Measurements from ENCODE around the gene P2RY2.
"Not testable (repeated sequence)": the region's sequence is repeated elsewhere in the genome, so short reads cannot be mapped to it uniquely, and the experiment has no call there.

The P2RY2 gene

GRCh38 chr11:73186886-73187285 is 31.2 kb upstream of the P2RY2 start:
- in situ Hi-C loops (cut with MboI; ENCODE audit: low sequenced_read_pairs) = loop anchor here (5.0 kb wide), 1 partner anchor 55 kb away; no protein-coding TSS in a partner anchor

DNA sequence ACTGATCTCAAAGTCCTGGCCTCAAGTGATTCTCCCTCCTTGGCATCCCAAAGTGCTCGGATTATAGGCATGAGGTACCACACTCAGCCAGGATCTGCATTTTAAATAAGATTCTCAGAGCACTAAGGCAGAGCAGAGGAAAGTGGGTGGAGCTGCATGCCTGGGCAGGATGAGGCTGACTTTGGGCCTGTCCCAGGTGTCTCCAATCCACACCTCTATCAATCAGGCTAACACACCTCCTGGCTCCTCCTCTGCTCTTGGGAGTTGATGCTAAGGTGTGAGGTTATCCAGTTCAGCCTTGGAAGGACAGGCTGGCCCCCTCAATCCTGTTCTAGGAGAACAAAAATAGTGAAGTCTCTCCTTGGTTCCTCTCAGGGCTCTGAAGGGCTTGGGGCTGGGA is 30.2 kb upstream of the P2RY2 start:
- in situ Hi-C loops (cut with MboI; ENCODE audit: low sequenced_read_pairs) = loop anchor here (5.0 kb wide), 1 partner anchor 54 kb away; no protein-coding TSS in a partner anchor

DNA sequence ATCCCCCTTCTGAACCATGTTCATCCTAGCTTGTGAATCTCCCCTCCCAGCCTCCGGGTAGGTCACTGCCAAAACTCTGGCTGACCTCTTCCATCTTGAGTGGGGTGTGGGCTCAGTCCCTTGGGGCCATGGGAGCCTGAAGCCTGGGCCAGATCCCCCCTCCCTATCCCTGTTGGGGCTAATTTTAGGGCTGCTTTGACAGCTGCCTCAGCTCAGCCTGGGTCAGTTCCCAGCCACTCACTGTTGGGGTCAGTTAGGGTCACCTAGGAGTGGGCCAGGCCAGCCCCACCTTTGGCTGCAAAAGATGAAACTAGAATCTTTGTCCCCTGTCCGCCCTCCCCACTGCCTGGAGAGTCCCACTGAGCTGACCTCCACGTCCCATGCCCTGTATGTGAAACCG is 29.8 kb upstream of the P2RY2 start:
- in situ Hi-C loops (cut with MboI; ENCODE audit: low sequenced_read_pairs) = loop anchor here (5.0 kb wide), 1 partner anchor 54 kb away; no protein-coding TSS in a partner anchor

DNA sequence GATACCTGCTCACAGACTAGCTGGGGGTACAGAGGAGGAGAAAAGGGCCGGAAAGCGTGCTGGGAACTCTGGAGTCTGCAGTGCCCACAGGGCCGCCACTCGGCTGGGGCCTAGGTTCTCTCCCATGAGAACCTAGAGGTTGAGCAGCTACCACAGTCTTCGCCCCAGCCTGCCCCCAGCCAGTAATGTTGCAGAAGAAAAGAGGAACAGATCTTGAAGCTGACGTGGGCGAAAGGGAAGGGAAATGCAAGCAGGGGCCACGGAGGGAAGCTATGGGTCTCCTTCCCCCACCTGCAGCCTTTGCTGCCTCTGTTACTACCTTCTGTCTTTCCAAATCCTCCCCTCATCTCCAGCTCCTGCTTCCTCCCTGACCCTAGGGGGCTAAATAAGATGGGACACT is 28.8 kb upstream of the P2RY2 start:
- in situ Hi-C loops (cut with MboI; ENCODE audit: low sequenced_read_pairs) = loop anchor here (5.0 kb wide), 1 partner anchor 53 kb away; no protein-coding TSS in a partner anchor

GRCh38 chr11:73189723-73190556 is 28.1 kb upstream of the P2RY2 start:
- in situ Hi-C loops (cut with MboI; ENCODE audit: low sequenced_read_pairs) = loop anchor here (5.0 kb wide), 1 partner anchor 52 kb away; no protein-coding TSS in a partner anchor

- in situ Hi-C loops (cut with MboI; ENCODE audit: low sequenced_read_pairs) = no loop called here
Observed at GRCh38 chr11:73190557-73190885, 27.6 kb upstream of the P2RY2 start.

GRCh38 chr11:73191151-73191550 is 26.9 kb upstream of the P2RY2 start:
- in situ Hi-C loops (cut with MboI; ENCODE audit: low sequenced_read_pairs) = no loop called here

- in situ Hi-C loops (cut with MboI; ENCODE audit: low sequenced_read_pairs) = no loop called here
Observed at GRCh38 chr11:73192272-73192671, 25.8 kb upstream of the P2RY2 start.

DNA sequence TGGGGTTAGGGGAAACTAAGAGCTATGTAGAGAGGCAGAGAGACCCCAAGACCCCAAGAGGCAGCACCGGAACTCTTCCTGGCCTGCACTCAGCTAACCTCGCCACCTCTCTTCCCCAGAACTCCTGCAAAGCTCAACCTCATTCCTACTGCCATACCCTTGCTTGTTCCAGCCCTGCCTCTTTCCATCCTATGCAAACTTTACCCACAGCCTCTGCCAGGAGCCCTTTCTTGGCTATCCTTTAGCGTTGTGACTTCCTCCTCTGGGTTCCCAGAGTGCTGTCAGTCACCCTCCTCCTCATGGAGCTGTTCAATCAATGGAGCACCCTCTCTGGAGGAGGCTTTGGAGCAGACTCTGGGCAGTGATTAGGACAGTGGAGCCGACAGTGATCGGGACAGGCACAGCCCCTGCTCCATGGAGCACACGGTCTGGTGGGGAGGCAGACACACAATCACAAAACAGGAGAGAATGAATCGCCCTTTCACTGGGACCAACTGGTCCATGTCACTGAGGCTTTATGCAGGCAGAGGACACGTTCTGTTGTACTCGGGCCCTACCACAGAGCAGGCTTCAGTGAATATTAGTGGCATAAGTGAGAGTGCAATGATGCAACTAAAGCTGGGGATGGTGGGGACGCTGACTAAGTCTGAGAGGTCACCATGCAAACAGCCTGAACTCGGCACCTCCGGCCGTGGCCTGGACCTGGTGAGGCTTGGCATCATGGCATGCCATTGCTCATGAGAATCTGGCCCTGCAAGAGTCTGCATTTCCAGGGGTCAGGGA is 24.6 kb upstream of the P2RY2 start:
- in situ Hi-C loops (cut with MboI; ENCODE audit: low sequenced_read_pairs) = no loop called here

DNA sequence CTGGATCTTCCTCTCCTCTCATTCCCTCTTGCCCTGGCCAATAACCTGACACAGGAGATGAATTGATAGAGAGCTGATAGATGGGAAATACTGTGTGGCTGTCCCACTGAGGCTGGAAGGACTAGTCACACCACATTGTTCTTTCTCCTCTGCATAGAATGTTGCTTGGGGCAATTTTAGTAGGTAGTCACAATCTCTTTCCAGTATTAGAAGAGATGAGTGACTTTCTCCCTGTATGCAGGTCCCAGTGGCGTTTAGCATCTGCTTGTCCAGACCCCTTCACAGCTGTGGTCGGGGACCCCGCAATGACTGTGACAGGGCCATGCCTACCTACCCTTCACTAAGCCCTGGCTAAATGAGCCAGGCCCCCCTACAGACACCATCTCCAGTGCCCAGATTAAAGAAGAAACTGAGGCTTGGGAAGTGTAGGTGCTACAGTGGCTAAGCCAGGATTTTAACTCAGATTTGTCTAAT is 24.0 kb upstream of the P2RY2 start:
- in situ Hi-C loops (cut with MboI; ENCODE audit: low sequenced_read_pairs) = no loop called here

DNA sequence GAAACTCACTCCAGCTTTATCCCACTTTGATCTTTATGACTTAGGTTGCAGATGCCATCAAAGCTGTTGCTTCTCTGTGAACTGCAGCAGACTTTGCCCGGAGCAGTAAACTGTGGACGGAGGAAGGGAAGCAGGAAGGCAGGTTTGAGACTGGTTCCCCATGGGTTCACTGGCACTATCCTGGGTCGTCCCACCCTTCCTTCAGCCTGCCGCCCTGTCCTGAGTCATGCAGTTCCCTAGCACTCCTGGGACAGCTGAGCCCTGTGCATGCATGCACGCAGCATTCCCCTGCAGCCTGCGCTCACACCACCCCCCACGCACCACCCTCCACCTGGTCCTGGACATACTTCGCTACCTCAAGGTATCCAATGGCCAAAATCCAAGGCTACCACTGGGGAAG is 23.5 kb upstream of the P2RY2 start:
- in situ Hi-C loops (cut with MboI; ENCODE audit: low sequenced_read_pairs) = no loop called here

- in situ Hi-C loops (cut with MboI; ENCODE audit: low sequenced_read_pairs) = no loop called here
Observed at GRCh38 chr11:73195191-73196007, 22.7 kb upstream of the P2RY2 start.

GRCh38 chr11:73196576-73196975 is 21.5 kb upstream of the P2RY2 start:
- in situ Hi-C loops (cut with MboI; ENCODE audit: low sequenced_read_pairs) = no loop called here

DNA sequence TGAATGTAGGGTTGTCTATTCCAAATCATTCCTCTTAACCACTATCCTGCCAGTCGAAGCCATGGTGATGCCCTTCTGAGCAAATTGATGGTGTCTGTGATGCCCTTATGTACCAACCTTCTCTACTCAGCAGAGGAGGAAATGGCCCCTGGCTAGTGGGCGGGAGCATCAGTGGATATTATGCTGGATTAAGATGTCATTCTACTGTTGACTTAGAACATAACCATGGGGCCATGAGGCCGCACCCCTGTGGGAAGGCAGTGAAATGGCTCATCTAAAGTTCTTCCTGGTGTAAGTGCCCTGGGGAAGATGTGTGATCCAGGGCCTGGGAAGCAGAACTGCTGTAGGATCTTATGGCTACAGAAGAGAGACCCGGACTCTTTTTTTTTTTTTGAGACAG is 20.7 kb upstream of the P2RY2 start:
- in situ Hi-C loops (cut with MboI; ENCODE audit: low sequenced_read_pairs) = no loop called here

GRCh38 chr11:73197787-73198186 is 20.3 kb upstream of the P2RY2 start:
- in situ Hi-C loops (cut with MboI; ENCODE audit: low sequenced_read_pairs) = not testable (repeated sequence)

DNA sequence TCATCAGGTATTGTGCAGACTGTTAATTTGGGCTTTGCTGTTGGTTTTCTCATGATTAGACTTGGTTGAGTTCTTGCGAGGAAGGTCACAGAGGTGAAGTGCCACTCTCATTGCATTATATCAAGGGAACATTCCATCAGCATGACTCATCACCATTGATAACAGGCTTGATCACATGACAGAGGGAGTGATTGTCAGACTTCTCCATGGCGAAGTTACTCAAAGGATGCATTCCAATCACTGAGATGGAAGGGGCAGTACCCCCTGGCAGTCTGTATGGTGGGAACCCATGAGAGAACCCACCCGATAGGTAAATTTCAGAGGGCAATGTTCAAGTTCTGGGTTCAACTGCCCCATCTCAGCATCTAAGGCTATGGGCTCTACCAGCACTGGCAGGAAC is 19.4 kb upstream of the P2RY2 start:
- in situ Hi-C loops (cut with MboI; ENCODE audit: low sequenced_read_pairs) = no loop called here

DNA sequence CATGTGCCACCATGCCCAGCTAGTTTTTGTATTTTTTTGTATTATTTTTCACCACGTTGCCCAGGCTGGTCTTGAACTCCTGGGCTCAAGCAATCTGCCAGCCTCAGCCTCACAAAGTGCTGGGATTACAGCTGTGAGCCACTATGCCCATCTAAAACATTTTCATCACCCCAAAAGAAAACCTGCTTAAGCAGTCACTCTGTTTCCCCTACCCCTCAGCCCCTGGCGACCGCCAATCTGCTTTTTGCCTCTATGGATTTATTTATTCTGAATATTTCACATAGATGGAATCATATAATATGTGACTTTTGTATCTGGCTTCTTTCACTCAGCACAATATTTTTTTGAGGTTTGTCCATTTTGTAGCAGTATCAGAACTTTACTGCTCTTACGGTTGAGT is 18.6 kb upstream of the P2RY2 start:
- in situ Hi-C loops (cut with MboI; ENCODE audit: low sequenced_read_pairs) = no loop called here

- in situ Hi-C loops (cut with MboI; ENCODE audit: low sequenced_read_pairs) = no loop called here
Observed at GRCh38 chr11:73200256-73200655, 17.8 kb upstream of the P2RY2 start.

DNA sequence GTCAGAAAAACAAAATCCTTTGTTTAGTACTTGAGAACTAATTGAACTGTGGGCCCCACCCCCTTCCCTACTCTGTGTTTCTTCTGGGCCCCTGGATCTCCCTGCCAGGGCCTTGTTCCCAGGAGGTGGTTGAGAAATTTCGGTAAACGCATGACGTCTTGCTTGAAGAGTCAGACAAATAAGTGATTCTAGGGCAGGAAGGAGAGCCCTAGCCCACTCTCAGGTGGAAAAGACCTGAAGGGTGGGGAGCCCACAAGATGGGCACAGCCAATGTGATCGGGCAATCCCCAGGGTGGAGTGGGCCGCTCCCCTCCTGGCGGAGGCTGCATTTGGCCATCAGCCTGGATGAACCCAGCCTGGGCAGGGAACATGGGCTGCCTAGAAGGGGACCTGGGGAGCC is 16.8 kb upstream of the P2RY2 start:
- in situ Hi-C loops (cut with MboI; ENCODE audit: low sequenced_read_pairs) = no loop called here

DNA sequence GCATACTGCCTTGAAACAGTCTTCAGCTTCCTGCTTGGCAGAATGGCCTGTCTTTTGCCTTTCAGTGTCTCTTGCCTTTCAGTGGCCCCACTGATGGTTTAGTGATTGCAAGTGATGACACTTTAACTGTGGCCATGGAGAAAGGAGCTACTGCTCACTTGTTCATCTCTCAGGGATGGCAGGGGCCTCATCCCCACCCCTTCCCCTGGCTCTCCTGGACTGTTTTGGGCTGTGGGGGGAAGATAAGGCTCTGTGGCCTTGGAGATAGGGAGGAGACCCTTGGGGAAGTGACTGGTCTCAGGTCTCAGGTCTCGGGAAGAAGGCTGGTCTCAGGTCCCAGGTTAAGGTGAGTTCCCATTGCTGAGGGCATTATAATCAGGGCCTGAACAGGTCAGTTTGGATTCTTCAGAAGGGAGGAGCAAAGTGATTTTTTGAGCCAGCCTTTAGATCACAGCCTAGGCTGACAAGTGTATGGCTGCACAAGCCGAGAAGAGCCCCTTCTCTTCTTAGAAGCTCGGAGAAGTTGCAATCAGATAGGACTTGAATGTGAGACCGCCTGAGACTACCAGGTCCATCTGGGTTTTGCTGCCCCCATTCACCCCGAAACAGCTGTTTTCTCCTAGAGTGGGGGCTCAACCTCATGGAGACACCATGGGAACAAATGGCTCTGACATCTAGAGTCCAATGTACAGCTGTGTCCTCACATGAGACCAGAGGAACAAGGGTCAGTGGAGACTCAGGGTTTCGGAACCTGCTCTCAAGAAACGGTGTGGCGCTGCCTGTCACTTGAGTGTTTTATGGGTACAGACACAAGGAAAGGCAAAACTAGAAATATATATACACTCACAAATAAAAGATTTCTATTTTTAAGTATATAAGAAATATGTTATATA is 15.9 kb upstream of the P2RY2 start:
- in situ Hi-C loops (cut with MboI; ENCODE audit: low sequenced_read_pairs) = no loop called here

All from HL-60/S4 treated with phorbol 12-myristate 13-acetate at 8.2 ng/mL for 4 days and 3 days (cell line).